ENCODE results near the gene GNPTG.

GNPTG gene

DNA sequence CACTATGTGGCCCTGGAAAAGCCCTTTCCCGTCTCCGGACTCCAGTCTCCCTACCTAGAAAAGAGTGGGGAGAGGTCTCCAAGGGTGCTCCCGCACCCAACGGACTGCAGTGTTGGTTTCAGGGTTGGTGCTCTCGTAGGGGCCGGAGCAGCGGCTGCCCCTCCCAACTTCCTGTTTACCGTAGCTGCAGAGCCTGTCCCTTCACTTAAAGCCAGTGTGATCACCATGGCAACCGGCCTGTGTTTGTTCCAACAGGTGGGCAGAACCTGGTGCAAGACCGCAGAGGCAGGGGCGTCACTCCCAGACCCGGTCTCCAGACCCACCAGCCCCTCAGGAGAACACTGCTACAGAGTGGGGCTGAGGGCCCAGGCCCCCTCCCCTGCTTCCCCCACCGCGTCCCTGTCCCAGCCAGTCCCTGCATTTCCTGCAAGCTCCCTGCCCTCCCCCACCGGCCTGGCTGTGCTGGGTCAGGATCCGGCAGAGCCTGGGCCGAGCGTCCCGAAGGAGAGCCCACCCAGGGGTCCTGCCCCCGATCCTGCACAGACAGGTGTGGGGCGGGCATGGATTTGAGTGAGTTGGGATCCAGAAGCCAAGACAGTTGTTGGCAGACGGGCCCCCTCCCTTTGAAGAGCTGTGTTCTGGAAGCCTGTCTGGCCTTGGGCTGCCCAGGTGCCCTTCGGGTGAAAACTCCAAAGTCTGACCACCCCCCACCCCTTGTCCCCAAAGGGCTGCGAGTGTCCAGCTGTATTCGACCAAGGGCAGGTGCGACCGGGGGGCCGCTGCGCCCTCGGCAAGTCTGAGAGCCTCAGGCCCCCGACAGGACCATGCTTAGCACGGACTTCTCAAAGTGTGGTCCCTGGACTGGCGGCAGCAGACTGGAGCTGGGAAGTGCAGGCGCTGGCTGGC is 19.8 kb upstream of the GNPTG start:
- peak overlapping the region in 4 of 21 experiments; percentile 40 to 62 (median 46) for H3K27ac ChIP-seq
- H3K4me3 ChIP-seq, result peak overlapping the region in 2 of 7 experiments; percentile 11 to 29

- peak overlapping the region in 2 of 7 experiments; percentile 17 to 29 for H3K4me3 ChIP-seq
- H3K27ac ChIP-seq, result peak overlapping the region in 2 of 21 experiments; percentile 35 to 40
These were observed 19.0 kb upstream of the GNPTG start for GRCh38 chr16:1332618-1333148.

DNA sequence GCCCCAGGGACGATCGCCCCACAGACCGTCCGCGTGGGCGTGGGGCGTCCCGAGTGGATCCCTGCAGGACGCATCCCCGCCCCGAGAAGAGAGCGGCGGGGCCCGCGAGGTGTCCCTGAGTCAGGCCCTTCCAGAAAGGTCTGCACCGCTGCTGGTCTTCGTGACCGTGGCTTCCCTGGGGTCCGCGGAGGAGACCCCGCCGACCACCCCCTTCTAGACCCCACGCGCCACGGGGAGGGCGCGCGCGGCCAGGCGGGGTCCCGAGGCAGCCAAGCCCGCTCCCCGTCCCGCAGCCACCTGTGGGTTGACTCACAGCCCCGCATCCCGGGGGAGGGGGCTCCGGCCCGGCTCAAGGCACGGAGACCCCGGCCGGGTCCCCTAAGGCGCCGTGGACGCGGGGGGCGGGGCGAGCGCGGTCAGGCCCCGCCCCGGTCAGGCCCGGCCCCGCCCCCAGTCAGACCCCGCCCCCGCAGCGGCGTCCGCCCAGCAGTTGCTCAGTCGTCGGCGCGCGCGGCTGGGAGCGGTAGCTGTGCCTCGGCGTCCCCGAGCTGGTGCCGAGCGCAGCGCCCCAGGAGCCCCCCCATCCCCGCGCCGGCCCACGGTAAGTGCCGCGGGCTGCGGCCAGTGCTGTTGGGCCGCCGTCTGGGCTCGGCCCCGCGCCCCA is 18.4 kb upstream of the GNPTG start, which contains the start of gene BAIAP3:
Gene BAIAP3 (plus strand): TSS at position 497 of the 664 bp plus-strand sequence. CDS start 4,905 bp downstream, outside the sequence.
- peak within 1 kb of the TSS in 2 of 21 experiments; percentile 35 to 40 for H3K27ac ChIP-seq
- H3K4me3 ChIP-seq, result peak within 1 kb of the TSS in 4 of 7 experiments; percentile 17 to 29 (median 22)

DNA sequence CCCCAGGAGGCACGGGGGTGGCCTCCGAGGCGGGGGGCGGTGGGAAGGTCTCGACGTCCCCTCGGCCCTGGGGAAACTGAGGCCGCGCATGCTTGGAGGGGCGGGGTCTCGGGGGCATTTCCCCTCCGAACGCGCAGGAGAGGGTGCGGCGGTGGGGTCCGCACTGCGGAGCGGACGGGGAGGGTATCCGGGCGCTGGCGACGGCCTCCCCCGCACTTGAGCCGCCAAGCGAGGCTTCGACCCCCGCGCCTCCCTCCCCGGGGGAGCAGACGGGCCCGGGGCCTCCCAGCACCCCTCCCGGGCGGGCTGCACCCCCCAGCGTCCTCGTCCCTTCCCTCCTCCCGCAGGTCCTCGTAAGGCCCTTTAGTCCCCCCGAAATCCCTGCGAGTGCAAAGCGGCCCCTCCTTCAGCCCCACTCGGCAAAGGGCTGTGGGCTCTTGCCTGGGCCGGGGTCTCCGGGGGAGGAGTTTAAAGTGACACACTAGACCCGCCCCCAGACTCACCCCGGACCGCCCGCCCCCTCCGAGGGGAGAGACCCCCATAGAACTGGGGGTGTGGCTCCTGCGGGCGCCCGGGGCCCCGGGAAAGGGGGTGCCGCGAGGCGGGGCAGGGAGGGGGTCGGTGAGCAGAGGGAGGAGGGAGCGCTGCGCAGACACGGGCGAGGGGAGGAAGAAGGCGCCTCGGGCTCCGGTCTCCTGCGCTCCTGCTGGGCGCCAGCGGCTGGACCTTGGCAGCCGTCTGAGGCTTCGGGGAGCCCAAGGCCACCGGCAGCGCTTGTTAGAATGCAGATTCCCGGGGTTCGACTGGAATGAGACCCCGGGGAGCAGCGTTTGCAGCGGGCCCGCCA is 17.7 kb upstream of the GNPTG start:
- Histone ChIP-seq H3K27ac (no peak overlapping the region), H3K4me3 (peak overlapping the region in 4 of 7 experiments; percentile 17 to 29 (median 22))

- Histone ChIP-seq H3K27ac (no peak overlapping the region), H3K4me3 (no peak overlapping the region)
These were observed 17.0 kb upstream of the GNPTG start for GRCh38 chr16:1334739-1335138.

DNA sequence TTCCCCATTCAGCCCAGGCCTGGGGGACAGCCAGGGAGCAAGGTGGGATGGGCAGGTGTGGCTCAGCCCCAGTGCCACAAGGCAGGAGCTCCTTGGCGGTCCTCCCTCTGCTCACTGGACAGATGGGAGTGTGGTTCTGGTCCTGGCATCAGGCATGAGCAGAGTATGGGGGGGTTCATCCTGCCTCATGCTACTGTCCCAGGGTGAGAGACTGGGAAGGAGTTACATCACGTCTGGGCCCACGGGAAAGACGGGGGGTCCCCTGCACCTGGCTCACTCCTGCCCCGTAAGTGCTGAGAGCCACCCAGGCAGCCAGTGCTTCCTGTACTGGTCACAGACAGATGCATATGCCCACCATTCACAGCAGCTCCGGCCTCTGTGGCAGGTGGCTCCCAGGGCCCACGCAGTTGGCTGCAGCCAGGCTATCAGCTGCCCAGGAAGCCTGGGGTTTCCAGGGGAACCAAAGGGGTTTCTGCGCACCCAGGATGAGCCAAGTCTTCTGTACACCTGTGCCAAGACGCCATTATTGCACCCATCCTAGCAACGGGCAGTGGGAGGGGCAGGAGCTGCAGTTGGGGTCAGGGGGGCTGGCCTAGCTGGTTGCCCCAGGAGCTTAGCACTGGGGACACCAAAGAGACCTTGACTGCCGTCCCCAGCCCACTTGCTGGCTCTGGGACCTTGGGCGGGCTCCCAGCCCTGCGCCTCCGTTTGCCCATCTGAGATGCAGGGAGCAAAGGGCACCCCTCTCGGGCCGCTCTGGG is 16.3 kb upstream of the GNPTG start:
- Histone ChIP-seq H3K27ac (no peak overlapping the region), H3K4me3 (no peak overlapping the region)

DNA sequence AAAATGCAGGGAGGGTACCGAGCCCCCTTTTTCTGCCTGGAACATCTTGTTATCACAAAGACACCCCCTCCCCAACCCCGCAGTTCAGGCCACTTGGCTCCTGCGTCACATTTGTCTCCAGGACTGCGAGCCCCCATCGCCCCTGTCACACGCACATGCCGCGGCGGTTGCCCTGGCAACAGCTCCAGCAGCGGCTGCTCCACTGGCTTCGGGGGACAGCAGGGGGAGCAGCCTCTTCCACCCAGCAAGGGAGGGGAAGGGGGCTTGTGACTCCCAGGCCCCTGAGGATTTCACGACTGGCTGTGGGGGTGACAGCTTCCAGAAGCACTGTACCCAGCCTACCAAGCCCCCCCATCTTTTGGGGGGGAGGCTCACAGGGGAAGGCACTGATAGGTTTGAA is 15.7 kb upstream of the GNPTG start:
- no peak overlapping the region for H3K4me3 ChIP-seq
- no peak overlapping the region for H3K27ac ChIP-seq

- no peak overlapping the region for H3K27ac ChIP-seq
- H3K4me3 ChIP-seq, result no peak overlapping the region
These were observed 15.1 kb upstream of the GNPTG start for GRCh38 chr16:1336619-1337018.

DNA sequence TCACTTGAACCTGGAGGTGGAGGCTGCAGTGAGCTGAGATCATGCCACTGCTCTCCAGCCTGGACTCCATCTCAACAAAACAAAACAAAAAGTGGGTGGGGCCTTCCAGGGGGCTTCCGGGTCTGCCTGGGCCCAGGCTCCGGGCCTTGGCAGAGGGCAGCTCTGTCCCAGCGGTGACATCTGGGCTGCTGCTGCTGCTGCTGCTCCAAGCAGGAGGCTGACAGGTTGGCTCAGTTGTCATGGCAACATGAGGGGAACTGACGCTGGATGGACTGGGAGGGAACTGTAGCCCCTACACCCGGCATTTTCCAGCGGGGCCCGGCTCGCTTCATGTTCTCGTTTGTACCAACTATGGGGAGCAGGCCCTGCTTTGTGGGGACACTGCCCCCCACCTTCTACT is 14.2 kb upstream of the GNPTG start:
- H3K4me3 ChIP-seq, result no peak overlapping the region
- no peak overlapping the region for H3K27ac ChIP-seq

DNA sequence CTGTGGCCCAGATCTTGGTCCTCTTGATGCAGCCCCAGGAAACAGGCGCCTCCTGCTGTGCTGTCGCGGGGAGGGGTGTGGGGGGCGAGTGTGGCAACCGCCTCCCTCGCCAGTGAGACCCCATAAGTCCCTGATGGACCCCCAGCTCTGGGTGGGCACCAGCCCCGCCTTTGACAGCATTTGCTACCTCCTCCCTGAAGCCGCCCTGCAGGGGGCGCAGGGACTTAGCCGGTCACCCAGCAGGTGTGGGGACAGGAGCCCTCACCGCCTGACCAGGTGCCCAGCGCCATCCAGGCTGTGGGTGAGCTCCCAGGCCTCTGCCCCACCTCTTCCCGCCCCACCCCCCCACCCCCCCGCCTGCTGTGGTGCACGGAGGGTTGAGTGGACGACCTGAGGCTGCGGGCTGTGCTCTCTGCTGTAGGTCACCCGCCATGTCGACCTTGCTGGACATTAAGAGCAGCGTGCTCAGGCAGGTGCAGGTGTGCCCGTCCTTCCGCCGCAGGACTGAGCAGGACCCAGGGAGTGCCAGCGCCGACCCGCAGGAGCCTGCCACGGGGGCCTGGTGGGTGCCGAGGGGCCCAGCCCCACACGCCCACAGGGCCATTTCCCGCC is 13.5 kb upstream of the GNPTG start:
- H3K4me3 ChIP-seq, result no peak overlapping the region

DNA sequence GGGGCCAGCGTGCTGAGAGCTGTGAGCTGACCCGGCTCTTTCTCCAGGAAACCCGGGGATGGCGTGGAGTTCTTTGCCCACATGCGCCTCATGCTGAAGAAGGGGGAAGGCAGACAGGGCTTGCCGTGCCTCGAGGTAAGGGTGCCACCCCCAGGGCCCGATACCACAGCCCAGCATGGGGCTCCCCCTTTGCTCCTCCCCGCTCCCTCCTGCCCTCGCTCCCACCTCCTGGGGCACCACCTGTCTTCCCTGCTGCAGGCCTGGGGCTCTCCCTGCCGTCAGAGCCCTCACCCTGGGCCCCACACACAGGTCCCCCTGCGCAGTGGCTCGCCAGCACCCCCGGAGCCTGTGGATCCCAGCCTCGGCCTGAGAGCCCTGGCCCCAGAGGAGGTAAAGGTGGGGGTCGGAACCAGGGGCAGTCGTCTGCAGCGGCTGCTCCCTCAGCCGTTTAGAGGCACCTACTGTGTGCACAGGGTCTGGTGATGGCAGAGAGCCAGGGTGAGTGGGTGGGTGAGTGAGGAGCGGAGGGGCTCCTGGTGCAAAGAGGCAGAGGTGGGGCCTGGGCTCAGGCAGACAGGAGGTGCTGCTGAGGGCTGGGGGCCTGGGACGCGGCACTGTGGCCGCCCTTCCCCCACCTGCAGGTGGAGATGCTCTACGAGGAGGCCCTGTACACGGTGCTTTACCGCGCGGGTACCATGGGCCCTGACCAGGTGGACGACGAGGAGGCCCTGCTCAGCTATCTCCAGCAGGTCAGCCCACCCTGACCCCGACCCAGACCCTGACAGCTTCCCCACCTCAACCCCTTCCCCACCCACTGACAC is 12.7 kb upstream of the GNPTG start:
- H3K4me3 ChIP-seq, result no peak overlapping the region
- H3K27ac ChIP-seq, result no peak overlapping the region

More for the DNA sequence above, 13.5 kb upstream of the GNPTG start:
- no peak overlapping the region for H3K27ac ChIP-seq

DNA sequence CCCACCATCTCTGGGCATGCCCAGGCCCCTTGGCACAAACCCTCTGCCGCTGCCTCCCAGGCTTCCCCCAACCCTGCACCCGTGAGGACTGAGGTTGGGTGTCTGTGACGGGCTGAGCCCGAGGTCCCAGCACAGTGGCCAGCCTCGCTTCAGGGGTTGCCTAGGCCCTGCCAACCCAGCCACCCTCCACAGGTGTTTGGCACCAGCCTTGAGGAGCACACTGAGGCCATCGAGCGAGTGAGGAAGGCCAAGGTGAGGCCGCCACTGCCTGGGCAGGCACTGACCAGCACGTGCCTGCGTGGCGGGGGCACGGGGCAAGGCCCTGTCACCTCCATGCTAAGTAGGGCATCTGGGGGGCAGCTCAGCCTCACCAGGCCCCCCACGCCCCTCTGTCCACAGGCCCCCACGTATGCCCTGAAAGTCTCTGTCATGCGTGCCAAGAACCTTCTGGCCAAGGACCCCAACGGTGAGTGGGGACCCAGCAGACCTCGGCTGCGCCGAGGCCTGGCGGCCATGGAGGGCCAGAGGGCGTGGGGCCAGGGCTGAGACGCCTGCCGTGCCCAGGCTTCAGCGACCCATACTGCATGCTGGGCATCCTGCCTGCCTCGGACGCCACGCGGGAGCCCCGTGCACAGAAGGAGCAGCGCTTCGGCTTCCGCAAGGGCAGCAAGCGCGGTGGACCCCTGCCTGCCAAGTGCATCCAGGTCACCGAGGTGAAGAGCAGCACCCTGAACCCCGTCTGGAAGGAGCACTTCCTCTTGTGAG is 10.8 kb upstream of the GNPTG start:
- H3K27ac ChIP-seq, result no peak overlapping the region
- no peak overlapping the region for H3K4me3 ChIP-seq

DNA sequence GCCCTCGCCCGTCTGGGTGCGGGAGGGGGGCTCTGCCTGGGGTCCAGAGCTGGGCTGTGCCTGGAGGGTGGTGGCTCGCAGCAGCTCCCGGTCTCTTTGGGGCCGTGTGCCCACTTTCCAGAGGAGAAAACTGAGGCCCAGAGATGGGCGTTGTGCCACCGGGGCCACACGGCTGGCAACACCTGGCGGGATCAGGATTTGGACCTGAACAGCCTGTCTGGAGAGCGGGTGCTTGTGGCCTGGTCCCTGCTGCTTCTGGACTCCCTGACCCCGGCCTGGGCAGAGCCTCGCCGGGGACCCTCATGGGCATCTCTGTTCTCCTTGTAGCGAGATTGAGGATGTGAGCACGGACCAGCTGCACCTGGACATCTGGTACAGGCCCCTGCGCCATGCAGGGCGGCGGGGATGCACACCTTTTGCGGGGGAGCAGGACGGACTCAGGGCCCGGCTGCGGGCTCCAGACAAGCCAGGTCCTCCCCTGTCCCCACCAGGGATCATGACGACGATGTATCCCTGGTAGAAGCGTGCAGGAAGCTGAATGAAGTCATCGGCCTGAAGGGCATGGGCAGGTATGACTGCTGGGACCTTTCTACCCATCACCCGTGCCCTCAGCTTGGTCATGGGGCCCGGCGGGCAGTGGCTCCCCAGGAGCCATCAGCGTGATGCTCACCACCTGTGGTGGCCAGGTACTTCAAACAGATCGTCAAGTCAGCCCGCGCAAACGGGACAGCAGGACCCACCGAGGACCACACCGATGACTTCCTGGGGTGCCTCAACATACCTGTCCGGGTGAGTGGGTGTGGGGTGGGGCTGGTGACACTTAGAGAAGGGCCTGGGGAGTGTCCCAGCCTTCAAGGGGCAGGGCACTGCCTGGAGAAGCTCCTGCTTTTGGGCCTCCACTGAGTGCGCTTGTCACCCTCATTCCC is 10.0 kb upstream of the GNPTG start:
- Histone ChIP-seq H3K4me3 (no peak overlapping the region), H3K27ac (peak overlapping the region in 1 of 21 experiments; percentile 42)

GRCh38 chr16:1342526-1343427 is 9.0 kb upstream of the GNPTG start:
- peak overlapping the region in 1 of 21 experiments; percentile 42 for H3K27ac ChIP-seq
- peak overlapping the region in 4 of 7 experiments; percentile 3 to 31 (median 9) for H3K4me3 ChIP-seq

Measured in skin epidermis (tissue), 12 donors.